WERI-Rb-1 (cell line): Measurements from ENCODE around the gene TAF8.
A peak's percentile ranks its signal among the peaks of the same experiment; 100 is the strongest.

Experiments used
- DNase-seq: peaks from one replicate; pipeline ENCODE4 v3.0.0-alpha.2; 2020
- H3K27ac ChIP-seq: fragments of 250-450 bp; sonication (Bioruptor Pico); 2 replicates; pipeline ENCODE4 v1.5.1; 2020; ENCODE audit warnings: mild to moderate bottlenecking, moderate library complexity
- H3K27me3 ChIP-seq: fragments of 250-450 bp; sonication (Bioruptor Pico); 2 replicates; pipeline ENCODE4 v1.5.1; 2021; ENCODE audit warnings: mild to moderate bottlenecking, low read depth, moderate library complexity; ENCODE audit not compliant: insufficient read depth, severe bottlenecking
- H3K36me3 ChIP-seq: fragments of 250-450 bp; sonication (Bioruptor Pico); 2 replicates; pipeline ENCODE4 v1.5.1; 2020; ENCODE audit warnings: mild to moderate bottlenecking, moderate library complexity
- H3K4me3 ChIP-seq: 2 replicates; pipeline ENCODE4 v1.5.1; 2011; ENCODE audit warnings: low read depth, mild to moderate bottlenecking, control low read depth, low read length
- H3K9me3 ChIP-seq: fragments of 250-450 bp; sonication (Bioruptor Pico); 2 replicates; pipeline ENCODE4 v1.5.1; 2021; ENCODE audit warnings: mild to moderate bottlenecking, moderate library complexity; ENCODE audit not compliant: severe bottlenecking
- CTCF ChIP-seq: IDR thresholded peaks from 2 replicates; pipeline ENCODE4 v1.5.1; 2011; ENCODE audit warnings: low read depth, mild to moderate bottlenecking, control low read depth, inconsistent platforms, low read length

TAF8 gene

GRCh38 chr6:42073287-42073686 is 23.0 kb downstream of the TAF8 start:
- DNase-seq: no peak
- Histone ChIP-seq H3K36me3 (peaks cover 85% of the 10 kb centered on the region), H3K4me3 (no peak overlapping the region), H3K27ac (no peak overlapping the region), H3K9me3 (no peaks in the 10 kb centered on the region), H3K27me3 (no peaks in the 10 kb centered on the region)
- TF ChIP-seq CTCF: no peak

- no peak overlapping the region for H3K4me3 ChIP-seq
- no peak overlapping the region for H3K27ac ChIP-seq
- H3K9me3 ChIP-seq: no peaks in the 10 kb centered on the region
- H3K27me3 ChIP-seq: no peaks in the 10 kb centered on the region
- peaks cover 82% of the 10 kb centered on the region for H3K36me3 ChIP-seq
- TF ChIP-seq CTCF: peak; percentile 91
- DNase-seq: peak; percentile 90
Observed at GRCh38 chr6:42075159-42075838, 25.0 kb downstream of the TAF8 start.

- peaks cover 66% of the 10 kb centered on the region for H3K36me3 ChIP-seq
- DNase-seq: no peak
- no peak overlapping the region for H3K4me3 ChIP-seq
- TF ChIP-seq CTCF: no peak
- no peaks in the 10 kb centered on the region for H3K9me3 ChIP-seq
- no peaks in the 10 kb centered on the region for H3K27me3 ChIP-seq
- H3K27ac ChIP-seq: no peak overlapping the region
Observed at GRCh38 chr6:42078386-42078785, 28.1 kb downstream of the TAF8 start.

GRCh38 chr6:42079941-42080464 is 29.7 kb downstream of the TAF8 start:
- TF ChIP-seq CTCF: no peak
- no peak overlapping the region for H3K4me3 ChIP-seq
- H3K9me3 ChIP-seq: no peaks in the 10 kb centered on the region
- H3K27ac ChIP-seq: no peak overlapping the region
- H3K36me3 ChIP-seq: peaks cover 53% of the 10 kb centered on the region
- H3K27me3 ChIP-seq: no peaks in the 10 kb centered on the region
- no peak for DNase-seq

GRCh38 chr6:42083530-42083929 is 33.2 kb downstream of the TAF8 start:
- Histone ChIP-seq H3K27ac (no peak overlapping the region), H3K9me3 (no peaks in the 10 kb centered on the region), H3K36me3 (peaks cover 24% of the 10 kb centered on the region), H3K27me3 (no peaks in the 10 kb centered on the region), H3K4me3 (no peak overlapping the region)
- no peak for DNase-seq
- no peak for TF ChIP-seq CTCF

- H3K36me3 ChIP-seq: peaks cover 12% of the 10 kb centered on the region
- H3K4me3 ChIP-seq: no peak overlapping the region
- no peaks in the 10 kb centered on the region for H3K9me3 ChIP-seq
- no peak overlapping the region for H3K27ac ChIP-seq
- H3K27me3 ChIP-seq: no peaks in the 10 kb centered on the region
- no peak for DNase-seq
- peak; percentile 48 for TF ChIP-seq CTCF
Observed at GRCh38 chr6:42084889-42085288, 34.6 kb downstream of the TAF8 start.
